HCT116 (cell line): ENCODE data around the gene GBP6. TPM values are rescaled to one million over a fixed set of nuclear protein-coding genes. Genes with fewer than 3 reads are reported as not detected.

Experiments used
- ATAC-seq: fragments of 200-7000 bp; cut with Tn5 transposase; 2 replicates; pipeline ENCODE4 v1.9.1; 2020; ENCODE audit warnings: mild to moderate bottlenecking, moderate library complexity
- BruUV-seq: library from RNA; stranded (reverse); fragments of 400-500 nt; replicated peaks from 2 replicates; lab custom pipeline; 2021; lab: Mats Ljungman, UMichigan
- CTCF ChIA-PET: fragments of 300-600 bp; sonication (Branson Sonifier 250); formaldehyde crosslinking; loops from one replicate; lab custom pipeline; 2021; ENCODE audit warnings: antibody characterized with exemption; lab: Charles Lee
- POLR2A ChIA-PET: fragments of 300-600, 350-600 bp; sonication (Branson Sonifier 250); formaldehyde crosslinking; loops from one replicate; lab custom pipeline; 2021; ENCODE audit warnings: antibody characterized with exemption; lab: Charles Lee
- RAD21 ChIA-PET, 2 experiments: fragments of 300-600 bp; sonication (Branson Sonifier 250); formaldehyde crosslinking; loops; one replicate each; lab custom pipeline; 2023; ENCODE audit warnings: low total read pairs in 2 of 2; ENCODE audit not compliant: uncharacterized antibody in 2 of 2, unreplicated experiment in 2 of 2, low non-redundant PET in 1 of 2; lab: Charles Lee
- DNase-seq: peaks from one replicate; pipeline ENCODE4 v3.0.0-alpha.2; 2010; ENCODE audit warnings: low read depth, low spot score
- H2AFZ ChIP-seq: fragments of 200-600 bp; shearing (Covaris generic), sonication (generic); 2 replicates; pipeline ENCODE4 v1.6.1; 2017; ENCODE audit warnings: low read depth, mixed run types, mixed read lengths, antibody characterized with exemption, low read length; ENCODE audit not compliant: poor library complexity, severe bottlenecking
- H3K27ac ChIP-seq: 2 replicates; pipeline ENCODE4 v1.5.1; 2012; ENCODE audit warnings: low read depth, low read length
- H3K27me3 ChIP-seq: fragments of 200-600 bp; sonication (generic); 2 replicates; pipeline ENCODE4 v1.6.1; 2016; ENCODE audit warnings: mixed run types, low read length, mixed read lengths; ENCODE audit not compliant: insufficient read depth
- H3K36me3 ChIP-seq, 2 experiments: fragments of 200-500 bp in 1 of 2; fragments of 200-600 bp in 1 of 2; sonication (Bioruptor generic) in 1 of 2; sonication (generic) in 1 of 2; 2 replicates each; pipeline versions ENCODE4 v1.5.1 to v1.6.1; 2014 to 2016; ENCODE audit warnings: low read length in 2 of 2, inconsistent platforms in 1 of 2, mixed read lengths in 1 of 2, mixed run types in 1 of 2; ENCODE audit not compliant: insufficient read depth in 2 of 2, control insufficient read depth in 1 of 2
- H3K4me1 ChIP-seq, 2 experiments: fragments of 200-600 bp in 1 of 2; sonication (generic) in 1 of 2; 2 replicates each; pipeline versions ENCODE4 v1.5.1 to v1.6.1; 2012 to 2017; ENCODE audit warnings: low read length in 2 of 2, inconsistent platforms in 1 of 2, mild to moderate bottlenecking in 1 of 2, mixed read lengths in 1 of 2, mixed run types in 1 of 2, moderate library complexity in 1 of 2; ENCODE audit not compliant: insufficient read depth in 2 of 2, control insufficient read depth in 1 of 2
- H3K4me2 ChIP-seq: fragments of 200-600 bp; sonication (generic); 2 replicates; pipeline ENCODE4 v1.6.1; 2017; ENCODE audit warnings: mixed run types, low read length, mixed read lengths
- H3K4me3 ChIP-seq, 2 experiments: fragments of 200-600 bp in 1 of 2; sonication (generic) in 1 of 2; replicated peaks in 1 of 2; 2 replicates each; pipeline ENCODE4 v1.5.1; 2011 to 2016; ENCODE audit warnings: low read length in 2 of 2, control low read depth in 1 of 2, low read depth in 1 of 2, mild to moderate bottlenecking in 1 of 2, mixed read lengths in 1 of 2, mixed run types in 1 of 2
- H3K79me2 ChIP-seq: fragments of 200-600 bp; sonication (generic); 2 replicates; pipeline ENCODE4 v1.6.1; 2017; ENCODE audit warnings: mild to moderate bottlenecking, mixed run types, low read length, moderate library complexity, mixed read lengths; ENCODE audit not compliant: insufficient read depth
- H3K9ac ChIP-seq: fragments of 200-600 bp; sonication (generic); 2 replicates; pipeline ENCODE4 v1.6.1; 2016; ENCODE audit warnings: low read length, mixed read lengths
- H3K9me2 ChIP-seq: fragments of 200-600 bp; sonication (generic), shearing (Covaris generic); 2 replicates; pipeline ENCODE4 v1.6.1; 2017; ENCODE audit warnings: mixed run types, mild to moderate bottlenecking, moderate library complexity; ENCODE audit not compliant: insufficient read depth
- H3K9me3 ChIP-seq, 2 experiments: fragments of 200-500 bp in 1 of 2; fragments of 200-600 bp in 1 of 2; sonication (Bioruptor generic) in 1 of 2; sonication (generic) in 1 of 2; 2 replicates each; pipeline ENCODE4 v1.6.1; 2014 to 2017; ENCODE audit warnings: low read length in 2 of 2, mixed read lengths in 2 of 2, inconsistent platforms in 1 of 2, low read depth in 1 of 2, mild to moderate bottlenecking in 1 of 2, mixed run types in 1 of 2, moderate library complexity in 1 of 2; ENCODE audit not compliant: control insufficient read depth in 1 of 2, insufficient read depth in 1 of 2
- H4K20me1 ChIP-seq: fragments of 200-600 bp; sonication (generic), shearing (Covaris generic); 2 replicates; pipeline ENCODE4 v1.6.1; 2017; ENCODE audit warnings: mixed run types, mild to moderate bottlenecking, moderate library complexity; ENCODE audit not compliant: insufficient read depth
- ATF3 ChIP-seq: IDR thresholded peaks from 2 replicates; pipeline ENCODE4 v1.6.1; 2012
- CBX3 ChIP-seq: IDR thresholded peaks from 2 replicates; pipeline ENCODE4 v1.6.1; 2012; ENCODE audit warnings: low read depth
- CEBPB ChIP-seq: IDR thresholded peaks from 2 replicates; pipeline ENCODE4 v1.6.1; 2012; ENCODE audit warnings: low read depth
- CTCF ChIP-seq, 3 experiments: fragments of 200-600 bp in 1 of 3; sonication (generic) in 1 of 3; IDR thresholded peaks in 2 of 3; conservative IDR thresholded peaks in 1 of 3; 2 replicates each; pipeline ENCODE4 v1.5.1; 2012 to 2017; ENCODE audit warnings: low read depth in 2 of 3, low read length in 2 of 3, antibody characterized with exemption in 1 of 3, borderline replicate concordance in 1 of 3, control low read depth in 1 of 3, mild to moderate bottlenecking in 1 of 3, mixed read lengths in 1 of 3, mixed run types in 1 of 3, moderate library complexity in 1 of 3; ENCODE audit not compliant: insufficient read depth in 1 of 3
- EGR1 ChIP-seq: IDR thresholded peaks from 2 replicates; pipeline ENCODE4 v1.6.1; 2012; ENCODE audit warnings: low read depth
- ELF1 ChIP-seq: IDR thresholded peaks from 2 replicates; pipeline ENCODE4 v1.6.1; 2012; ENCODE audit warnings: low read depth, borderline replicate concordance
- EZH2 ChIP-seq: fragments of 200-600 bp; sonication (generic); IDR thresholded peaks from 2 replicates; pipeline ENCODE4 v1.6.1; 2017; ENCODE audit warnings: antibody characterized with exemption, mixed run types
- EZH2phosphoT487 ChIP-seq: fragments of 200-600 bp; IDR thresholded peaks from 2 replicates; pipeline ENCODE4 v1.6.1; 2018; ENCODE audit warnings: antibody characterized with exemption, borderline replicate concordance
- FOSL1 ChIP-seq: IDR thresholded peaks from 2 replicates; pipeline ENCODE4 v1.6.1; 2012; ENCODE audit warnings: low read depth
- JUND ChIP-seq: IDR thresholded peaks from 2 replicates; pipeline ENCODE4 v1.6.1; 2012
- MAX ChIP-seq: IDR thresholded peaks from 2 replicates; pipeline ENCODE4 v1.6.1; 2012
- POLR2A ChIP-seq: IDR thresholded peaks from 2 replicates; pipeline ENCODE4 v1.7.0; 2011; ENCODE audit warnings: borderline replicate concordance; ENCODE audit not compliant: insufficient read depth, insufficient read length; ENCODE audit errors: extremely low read depth
- SIN3A ChIP-seq: IDR thresholded peaks from 2 replicates; pipeline ENCODE4 v1.6.1; 2012; ENCODE audit warnings: low read depth
- SP1 ChIP-seq: IDR thresholded peaks from 2 replicates; pipeline ENCODE4 v1.6.1; 2012; ENCODE audit warnings: low read depth
- SRF ChIP-seq: IDR thresholded peaks from 2 replicates; pipeline ENCODE4 v1.6.1; 2012; ENCODE audit warnings: low read depth
- TCF7L2 ChIP-seq: IDR thresholded peaks from 2 replicates; pipeline ENCODE4 v1.7.0; 2011; ENCODE audit warnings: borderline replicate concordance, inconsistent platforms; ENCODE audit not compliant: insufficient read depth, insufficient read length; ENCODE audit errors: extremely low read depth
- ZBTB33 ChIP-seq: IDR thresholded peaks from 2 replicates; pipeline ENCODE4 v1.6.1; 2011; ENCODE audit warnings: mild to moderate bottlenecking, low read length, moderate library complexity; ENCODE audit not compliant: insufficient replicate concordance; ENCODE audit errors: extremely low read depth
- ZNF274 ChIP-seq: fragments of 200-500 bp; sonication (Bioruptor generic); IDR thresholded peaks from 2 replicates; pipeline ENCODE4 v1.6.1; 2014; ENCODE audit warnings: mild to moderate bottlenecking, low read depth, low read length, inconsistent platforms
- intact Hi-C: fragments of 100-400 bp; cut with micrococcal nuclease; formaldehyde crosslinking; loops from 2 replicates; pipeline ENCODE4 v1.10.0; 2022
- total RNA-seq: library from RNA; stranded (reverse); gene quantifications from one replicate; pipeline ENCODE4 v1.2.1, GENCODE V29; 2021; ENCODE audit not compliant: unreplicated experiment

The GBP6 gene
- total RNA-seq, 1 experiment from 2014 or later = not detected

- Histone ChIP-seq H4K20me1 (no peaks in the 10 kb centered on the region), H3K79me2 (no peaks in the 10 kb centered on the region), H3K4me3 (no peak overlapping the region), H3K4me2 (no peak overlapping the region), H3K27ac (no peak overlapping the region), H3K27me3 (no peaks in the 10 kb centered on the region), H3K4me1 (no peaks in the 10 kb centered on the region), H3K9me2 (no peaks in the 10 kb centered on the region), H2AFZ (no peak overlapping the region), H3K36me3 (no peaks in the 10 kb centered on the region), H3K9me3 (no peaks in the 10 kb centered on the region), H3K9ac (no peak overlapping the region)
- intact Hi-C loops = no loop called here
- DNase-seq = no peak
- no peak for TF ChIP-seq SP1
- no peak for ATAC-seq
- POLR2A ChIA-PET = no interaction called here
- RAD21 ChIA-PET = no interaction called here
- no TSS peak for BruUV-seq
- CTCF ChIA-PET = no interaction called here
These were observed 11.4 kb upstream of the GBP6 start for GRCh38 chr1:89352421-89352820.

GRCh38 chr1:89354205-89354604, 9.7 kb upstream of the GBP6 start:
- H3K4me2 ChIP-seq = no peak overlapping the region
- DNase-seq (no peak), ATAC-seq (no peak)
- H3K4me1 ChIP-seq = no peaks in the 10 kb centered on the region
- CTCF ChIA-PET = no interaction called here
- H3K27ac ChIP-seq = no peak overlapping the region
- H4K20me1 ChIP-seq = no peaks in the 10 kb centered on the region
- no peaks in the 10 kb centered on the region for H3K9me3 ChIP-seq
- H3K4me3 ChIP-seq = no peak overlapping the region
- H2AFZ ChIP-seq = no peak overlapping the region
- RAD21 ChIA-PET = no interaction called here
- no peak overlapping the region for H3K9ac ChIP-seq
- POLR2A ChIA-PET = no interaction called here
- H3K9me2 ChIP-seq = no peaks in the 10 kb centered on the region
- intact Hi-C loops = no loop called here
- H3K79me2 ChIP-seq = no peaks in the 10 kb centered on the region
- H3K27me3 ChIP-seq = no peaks in the 10 kb centered on the region
- H3K36me3 ChIP-seq = no peaks in the 10 kb centered on the region
- no TSS peak for BruUV-seq
- no peak for TF ChIP-seq ELF1
- TF ChIP-seq JUND = no peak
- no peak for TF ChIP-seq SRF
- no peak for TF ChIP-seq MAX
- TF ChIP-seq EGR1 = no peak
- no peak for TF ChIP-seq CBX3
- no peak for TF ChIP-seq ATF3
- TF ChIP-seq POLR2A = no peak
- TF ChIP-seq SIN3A = no peak
- TF ChIP-seq EZH2phosphoT487 = no peak
- TF ChIP-seq FOSL1 = no peak
- TF ChIP-seq SP1 = no peak
- TF ChIP-seq EZH2 = no peak
- TF ChIP-seq ZNF274 = no peak
- TF ChIP-seq CTCF (IDR thresholded peaks at IDR 0.05 in 2 of 3, conservative IDR thresholded peaks at IDR 0.05 in 1 of 3; ENCODE audit: borderline replicate concordance in 1 of 3, insufficient read depth in 1 of 3, low read depth in 2 of 3, low read length in 2 of 3) = no peak
- TF ChIP-seq TCF7L2 = no peak
- TF ChIP-seq CEBPB = no peak
- TF ChIP-seq ZBTB33 = no peak
